SHP77 treated with DMSO at 0.1 percent for 48 hours (cell line): ENCODE data around the gene MORC1.
"Not testable (repeated sequence)": the region's sequence is repeated elsewhere in the genome, so short reads cannot be mapped to it uniquely, and the experiment has no call there.

Source experiments
- DNase-seq: peaks from one replicate; lab custom pipeline; 2025; lab: John Stamatoyannopoulos, UW

MORC1 gene

GRCh38 chr3:109112946-109113760, 4.8 kb downstream of the MORC1 start:
- DNase-seq, result no peak

- DNase-seq, result no peak
These were observed 8.4 kb downstream of the MORC1 start for GRCh38 chr3:109109574-109109973.

GRCh38 chr3:109098079-109098644, 19.8 kb downstream of the MORC1 start:
- DNase-seq, result no peak

GRCh38 chr3:109095166-109095565, 22.8 kb downstream of the MORC1 start:
- no peak for DNase-seq

- no peak for DNase-seq
These were observed 24.4 kb downstream of the MORC1 start for GRCh38 chr3:109093561-109093960.

- DNase-seq, result no peak
These were observed 26.1 kb downstream of the MORC1 start for GRCh38 chr3:109091846-109092245.

- no peak for DNase-seq
These were observed 28.7 kb downstream of the MORC1 start for GRCh38 chr3:109089265-109089664.

- DNase-seq, result no peak
These were observed 36.0 kb downstream of the MORC1 start for GRCh38 chr3:109081746-109082510.

GRCh38 chr3:109080090-109080489, 37.8 kb downstream of the MORC1 start:
- DNase-seq, result not testable (repeated sequence)

- no peak for DNase-seq
These were observed 44.8 kb downstream of the MORC1 start for GRCh38 chr3:109073116-109073515.

- no peak for DNase-seq
These were observed 45.7 kb downstream of the MORC1 start for GRCh38 chr3:109072194-109072593.

GRCh38 chr3:109071350-109072142, 46.4 kb downstream of the MORC1 start:
- DNase-seq, result no peak

GRCh38 chr3:109070211-109070610, 47.7 kb downstream of the MORC1 start:
- no peak for DNase-seq

GRCh38 chr3:109066864-109067263, 51.1 kb downstream of the MORC1 start:
- no peak for DNase-seq

- no peak for DNase-seq
These were observed 58.7 kb downstream of the MORC1 start for GRCh38 chr3:109059264-109059663.

GRCh38 chr3:109057616-109058015, 60.3 kb downstream of the MORC1 start:
- DNase-seq, result no peak

- DNase-seq, result no peak
These were observed 60.9 kb downstream of the MORC1 start for GRCh38 chr3:109057056-109057455.

GRCh38 chr3:109050591-109051167, 67.3 kb downstream of the MORC1 start:
- DNase-seq, result peak; percentile 22

GRCh38 chr3:109047366-109047765, 70.6 kb downstream of the MORC1 start:
- no peak for DNase-seq

- no peak for DNase-seq
These were observed 72.5 kb downstream of the MORC1 start for GRCh38 chr3:109045271-109046040.

GRCh38 chr3:109035082-109035481, 82.9 kb downstream of the MORC1 start:
- no peak for DNase-seq
